HUES64 (cell line): Measurements from ENCODE around the gene NOP53.
"Not testable (repeated sequence)": the region's sequence is repeated elsewhere in the genome, so short reads cannot be mapped to it uniquely, and the experiment has no call there.

ENCODE experiments used
- H3K27ac ChIP-seq: 2 replicates; pipeline ENCODE4 v1.7.0; 2013; ENCODE audit warnings: low read depth, low read length, inconsistent platforms
- H3K27me3 ChIP-seq: 2 replicates; pipeline ENCODE4 v1.6.1; 2013; ENCODE audit warnings: mild to moderate bottlenecking, low read length; ENCODE audit not compliant: insufficient read depth
- H3K36me3 ChIP-seq: 2 replicates; pipeline ENCODE4 v1.6.1; 2013; ENCODE audit warnings: mild to moderate bottlenecking, low read length; ENCODE audit not compliant: insufficient read depth
- H3K4me1 ChIP-seq: 2 replicates; pipeline ENCODE4 v1.6.1; 2013; ENCODE audit warnings: mild to moderate bottlenecking, low read length, moderate library complexity; ENCODE audit not compliant: insufficient read depth
- H3K4me3 ChIP-seq: 2 replicates; pipeline ENCODE4 v1.5.1; 2013; ENCODE audit warnings: mild to moderate bottlenecking, low read length, moderate library complexity
- H3K9ac ChIP-seq: 2 replicates; pipeline ENCODE4 v1.6.1; 2013; ENCODE audit warnings: mild to moderate bottlenecking, low read depth, low read length
- H3K9me3 ChIP-seq: 2 replicates; pipeline ENCODE4 v1.6.1; 2013; ENCODE audit warnings: low read depth, low read length; ENCODE audit not compliant: insufficient read depth
- WGBS: fragments of 150-250, 120-280 bp; methylation state at CpG from one replicate; pipeline ENCODE4 v1.1.7; 2013; ENCODE audit warnings: missing lambda C conversion rate; 5-methylcytosine and 5-hydroxymethylcytosine counted together

The NOP53 gene

DNA sequence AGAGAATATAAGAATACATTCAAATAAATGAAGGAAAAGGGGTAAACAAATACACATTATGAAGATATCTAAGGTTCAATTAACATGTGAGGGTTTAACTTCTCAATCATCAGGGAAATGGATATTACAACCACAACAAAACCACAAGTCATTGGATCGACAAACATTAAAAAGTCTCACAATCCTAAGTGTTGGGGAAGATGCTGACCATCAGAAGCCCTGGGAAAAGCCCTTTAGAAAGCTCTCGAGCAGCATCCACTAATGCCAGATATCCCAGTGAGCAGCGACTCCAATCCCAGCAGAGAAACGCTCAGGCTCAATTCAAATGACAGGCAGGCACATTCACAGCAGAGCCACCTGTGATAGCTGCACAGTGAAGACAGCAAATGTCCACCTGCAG is 55.9 kb downstream of the NOP53 start:
- Histone ChIP-seq H3K36me3 (no peaks in the 10 kb centered on the region), H3K27me3 (no peaks in the 10 kb centered on the region), H3K4me3 (no peak overlapping the region), H3K9ac (no peak overlapping the region), H3K27ac (no peak overlapping the region), H3K9me3 (no peaks in the 10 kb centered on the region), H3K4me1 (no peaks in the 10 kb centered on the region)
- WGBS = 92% methylated on average over 4 of the region's 4 CpGs

DNA sequence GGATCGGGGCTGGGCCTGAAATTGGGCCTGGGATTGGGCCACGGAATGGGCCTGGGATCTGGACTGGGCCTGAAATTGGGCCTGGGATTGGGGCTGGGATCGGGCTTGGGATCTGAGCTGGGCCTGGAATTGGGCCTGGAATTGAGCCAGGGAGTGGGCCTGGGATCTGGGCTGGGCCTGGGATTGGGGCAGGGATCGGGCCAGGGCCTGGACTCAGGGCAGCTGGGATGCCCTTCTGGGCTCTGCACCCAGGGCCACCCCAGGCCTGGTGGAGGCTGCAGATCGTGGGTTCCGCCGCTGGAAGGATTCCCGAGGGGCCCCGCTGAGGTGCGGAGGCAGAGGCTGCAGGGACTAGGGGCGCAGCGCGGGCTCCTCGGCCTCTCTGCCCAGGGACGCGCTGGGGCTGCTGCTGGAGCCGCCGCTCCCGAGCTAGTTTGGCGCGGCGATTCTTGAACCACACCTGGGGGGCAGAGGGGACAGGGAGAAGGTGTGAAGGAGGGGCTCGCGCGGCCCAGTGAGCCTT is 57.2 kb downstream of the NOP53 start:
- no peak overlapping the region for H3K27ac ChIP-seq

DNA sequence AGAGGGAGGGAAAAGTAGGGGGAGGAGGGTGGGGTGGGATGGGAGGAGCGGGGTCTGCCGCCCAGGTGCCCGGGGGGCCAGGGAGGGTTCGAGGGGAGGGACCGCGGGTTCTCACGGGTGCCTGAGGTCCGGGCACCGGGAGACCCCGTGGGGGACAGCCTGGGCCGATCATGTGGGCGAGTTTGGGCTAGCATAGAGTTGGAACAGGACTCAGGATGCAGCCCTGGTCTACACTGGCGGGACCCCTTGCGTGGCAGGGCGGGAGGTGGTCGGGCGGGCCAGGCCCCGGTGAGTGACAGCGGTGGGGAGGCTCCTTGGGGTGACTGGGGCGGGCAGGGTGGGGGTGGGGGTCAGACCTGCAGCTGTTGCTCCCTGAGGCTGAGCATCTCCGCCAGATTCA is 57.8 kb downstream of the NOP53 start:
- 95% methylated on average over 16 of the region's 21 CpGs for WGBS
- H3K27ac ChIP-seq, H3K9me3 ChIP-seq, H3K27me3 ChIP-seq, H3K36me3 ChIP-seq, H3K9ac ChIP-seq, H3K4me1 ChIP-seq, H3K4me3 ChIP-seq: not testable (repeated sequence)

More for the DNA sequence above, 57.2 kb downstream of the NOP53 start:
- 95% methylated on average over 18 of the region's 25 CpGs for WGBS
- Histone ChIP-seq H3K4me3 (no peak overlapping the region), H3K4me1 (no peaks in the 10 kb centered on the region), H3K27me3 (no peaks in the 10 kb centered on the region), H3K36me3 (no peaks in the 10 kb centered on the region), H3K9ac (peak overlapping the region; percentile 44; the same call in 1 of the 2 replicates), H3K9me3 (no peaks in the 10 kb centered on the region)

DNA sequence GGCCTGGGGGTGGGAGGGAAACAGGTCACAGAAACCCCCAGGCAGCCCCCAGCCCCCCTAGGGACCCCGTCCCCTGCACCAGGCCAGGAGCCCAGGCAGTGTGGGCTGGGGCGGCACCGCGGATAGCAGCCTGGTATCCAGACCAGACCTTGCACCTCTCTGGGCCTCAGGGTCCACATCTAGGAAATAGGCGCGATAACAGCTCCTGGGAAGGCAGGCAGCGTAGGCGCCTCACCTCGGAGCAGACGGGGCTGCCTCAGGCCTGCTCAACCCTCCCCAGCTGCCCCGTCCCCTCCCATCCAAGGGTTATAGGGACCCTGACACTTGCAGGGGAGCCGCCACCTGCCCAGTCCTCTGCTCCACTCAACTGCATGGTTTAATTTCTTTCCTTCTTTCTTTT is 58.3 kb downstream of the NOP53 start:
- H3K27ac ChIP-seq, H3K9me3 ChIP-seq, H3K27me3 ChIP-seq, H3K36me3 ChIP-seq, H3K4me3 ChIP-seq, H3K4me1 ChIP-seq, H3K9ac ChIP-seq: not testable (repeated sequence)
- WGBS = 94% methylated on average over 6 of the region's 12 CpGs

DNA sequence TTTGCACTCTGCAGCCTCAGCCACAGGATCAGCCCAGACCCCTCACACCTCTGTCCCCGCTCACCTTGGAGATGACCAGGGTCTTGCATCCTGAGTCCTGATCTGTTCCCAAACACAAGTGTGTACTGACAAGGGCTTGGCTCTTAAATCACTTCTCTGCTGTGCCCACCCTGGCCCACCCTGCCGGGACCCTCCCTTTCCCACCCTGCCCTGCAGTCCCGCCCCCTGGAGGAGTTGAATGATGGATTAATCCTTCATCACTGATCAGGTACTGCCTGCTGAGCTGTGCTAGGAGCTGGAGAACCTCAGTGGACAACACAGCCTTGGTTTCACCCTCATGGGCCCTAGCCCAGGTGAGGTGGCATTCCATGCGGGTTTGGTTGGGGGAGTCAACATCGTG is 59.1 kb downstream of the NOP53 start, which contains the start of gene TPRX1:
TPRX1 (minus strand) TSS at position 101 of the 400 bp plus-strand sequence; CDS start at position 89, 12 bp downstream.
- H3K9ac ChIP-seq, H3K27ac ChIP-seq, H3K36me3 ChIP-seq, H3K4me3 ChIP-seq, H3K27me3 ChIP-seq, H3K9me3 ChIP-seq, H3K4me1 ChIP-seq: not testable (repeated sequence)
- WGBS = 84% methylated on average over 5 of the region's 5 CpGs

DNA sequence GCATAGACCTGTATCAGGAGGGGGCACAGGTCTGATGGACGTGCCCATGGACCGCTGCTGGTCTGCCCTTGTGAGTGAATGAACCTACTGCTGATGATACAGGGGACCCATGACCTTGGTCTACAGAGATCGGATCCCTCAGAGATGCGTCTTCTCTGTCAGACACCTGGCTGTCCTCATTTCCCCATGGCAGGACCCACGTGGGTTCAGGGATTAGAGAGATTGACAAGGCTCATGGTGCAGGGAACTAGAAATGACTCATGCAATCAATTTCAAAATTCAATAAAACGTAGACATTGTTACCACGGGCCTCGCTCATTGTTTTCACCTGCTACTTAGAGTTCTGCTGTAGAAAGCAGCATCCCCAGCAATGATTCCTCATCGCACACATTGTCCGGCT is 60.0 kb downstream of the NOP53 start:
- 94% methylated on average over 10 of the region's 10 CpGs for WGBS
- H3K9ac ChIP-seq = no peak overlapping the region
- H3K36me3 ChIP-seq = no peaks in the 10 kb centered on the region
- no peak overlapping the region for H3K27ac ChIP-seq
- H3K9me3 ChIP-seq = no peaks in the 10 kb centered on the region
- no peaks in the 10 kb centered on the region for H3K4me1 ChIP-seq
- no peak overlapping the region for H3K4me3 ChIP-seq
- H3K27me3 ChIP-seq = no peaks in the 10 kb centered on the region

DNA sequence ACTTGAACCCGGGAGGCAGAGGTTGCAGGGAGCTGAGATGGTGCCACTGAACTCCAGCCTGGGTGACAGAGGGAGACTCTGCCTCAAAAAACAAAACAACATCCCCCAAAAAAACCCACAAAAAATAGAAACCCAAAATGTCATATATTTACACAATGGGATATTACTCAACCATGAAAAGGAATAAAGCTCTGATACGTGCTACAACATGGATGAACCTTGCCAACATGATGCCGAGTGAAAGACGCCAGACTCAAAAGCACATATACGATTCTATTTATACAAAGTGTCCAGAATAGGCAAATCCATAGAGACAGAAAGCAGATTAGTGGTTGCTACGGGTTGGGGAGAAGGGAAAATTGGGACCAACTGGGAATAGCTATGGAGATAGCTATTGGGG is 61.1 kb downstream of the NOP53 start:
- H3K27ac ChIP-seq = no peak overlapping the region
- WGBS = 95% methylated on average over 6 of the region's 6 CpGs
- no peaks in the 10 kb centered on the region for H3K9me3 ChIP-seq
- H3K9ac ChIP-seq = no peak overlapping the region
- no peaks in the 10 kb centered on the region for H3K4me1 ChIP-seq
- H3K4me3 ChIP-seq = no peak overlapping the region
- H3K36me3 ChIP-seq = no peaks in the 10 kb centered on the region
- no peaks in the 10 kb centered on the region for H3K27me3 ChIP-seq
